Endometrium (tissue), 2 donors: Measurements from ENCODE around the gene LRTM1.

ENCODE experiments used
- FAIRE-seq: peaks from 2 replicates; lab custom pipeline; 2012; peaks lifted over from hg19 to GRCh38; lab: Jason Lieb, UNC
- donor health status: control.
- donor health status: control.

The LRTM1 gene

DNA sequence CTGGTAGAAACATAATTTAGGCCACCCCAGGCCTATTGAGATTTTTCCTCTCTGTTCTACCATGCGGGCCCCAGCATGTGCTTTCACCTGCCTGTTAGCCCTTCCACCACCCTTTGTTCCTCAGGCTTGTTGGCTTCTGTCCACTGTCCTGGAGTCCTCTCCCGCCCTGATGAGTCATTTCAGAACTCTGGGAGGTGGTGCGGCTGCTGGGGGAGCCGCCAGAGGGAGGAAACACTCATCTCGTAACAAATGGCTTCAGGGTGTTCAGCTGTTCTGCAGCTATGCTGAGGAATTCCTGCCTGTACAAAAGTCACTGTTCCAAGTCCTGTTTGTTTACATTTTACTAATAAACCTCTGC is 36.3 kb downstream of the LRTM1 start:
- peak; percentile 96 for FAIRE-seq

GRCh38 chr3:54889731-54890130 is 38.1 kb downstream of the LRTM1 start:
- FAIRE-seq = no peak

DNA sequence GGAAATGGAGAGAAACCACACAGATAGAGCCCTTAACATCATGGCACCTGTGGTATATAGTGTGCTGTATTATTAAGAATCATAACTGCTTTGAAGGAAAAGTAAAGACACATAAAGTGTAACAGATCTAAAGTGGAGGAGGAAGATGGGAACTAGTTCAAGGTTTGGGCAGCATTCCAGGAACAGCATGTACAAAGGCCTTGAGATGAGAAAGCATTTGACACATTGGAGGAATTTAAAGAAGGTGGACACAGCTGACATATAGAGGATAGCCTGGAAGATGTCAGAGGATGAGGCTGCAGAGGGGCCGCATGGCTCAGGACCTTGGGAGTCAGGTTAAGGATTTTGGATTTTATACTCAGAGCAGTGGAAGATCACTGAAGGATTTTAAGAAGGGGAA is 39.0 kb downstream of the LRTM1 start:
- no peak for FAIRE-seq

GRCh38 chr3:54888162-54888561 is 39.7 kb downstream of the LRTM1 start:
- FAIRE-seq = no peak

- no peak for FAIRE-seq
Measured at GRCh38 chr3:54882129-54882833, 45.6 kb downstream of the LRTM1 start.

- FAIRE-seq = no peak
Measured at GRCh38 chr3:54878145-54878544, 49.7 kb downstream of the LRTM1 start.

GRCh38 chr3:54877730-54878129 is 50.1 kb downstream of the LRTM1 start:
- peak; percentile 29 for FAIRE-seq

DNA sequence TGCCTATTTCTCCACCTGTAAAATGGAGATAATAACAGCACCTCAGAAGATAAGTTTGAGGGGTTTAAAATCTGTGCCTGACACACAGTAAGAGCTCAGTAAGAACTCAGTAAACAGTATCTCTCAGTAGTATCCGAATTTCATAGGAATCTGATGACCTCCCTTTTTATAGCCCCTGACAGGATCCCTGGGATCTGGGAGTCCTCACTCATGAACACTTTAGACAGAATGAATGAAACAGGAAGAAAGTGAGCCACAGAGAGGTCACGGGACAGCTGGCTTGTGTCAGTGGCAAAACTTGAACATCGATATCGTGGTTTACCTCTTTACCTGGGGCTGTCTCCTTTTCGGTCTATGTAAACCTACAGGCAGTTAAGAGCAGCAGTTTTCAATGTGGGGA is 51.2 kb downstream of the LRTM1 start:
- no peak for FAIRE-seq

DNA sequence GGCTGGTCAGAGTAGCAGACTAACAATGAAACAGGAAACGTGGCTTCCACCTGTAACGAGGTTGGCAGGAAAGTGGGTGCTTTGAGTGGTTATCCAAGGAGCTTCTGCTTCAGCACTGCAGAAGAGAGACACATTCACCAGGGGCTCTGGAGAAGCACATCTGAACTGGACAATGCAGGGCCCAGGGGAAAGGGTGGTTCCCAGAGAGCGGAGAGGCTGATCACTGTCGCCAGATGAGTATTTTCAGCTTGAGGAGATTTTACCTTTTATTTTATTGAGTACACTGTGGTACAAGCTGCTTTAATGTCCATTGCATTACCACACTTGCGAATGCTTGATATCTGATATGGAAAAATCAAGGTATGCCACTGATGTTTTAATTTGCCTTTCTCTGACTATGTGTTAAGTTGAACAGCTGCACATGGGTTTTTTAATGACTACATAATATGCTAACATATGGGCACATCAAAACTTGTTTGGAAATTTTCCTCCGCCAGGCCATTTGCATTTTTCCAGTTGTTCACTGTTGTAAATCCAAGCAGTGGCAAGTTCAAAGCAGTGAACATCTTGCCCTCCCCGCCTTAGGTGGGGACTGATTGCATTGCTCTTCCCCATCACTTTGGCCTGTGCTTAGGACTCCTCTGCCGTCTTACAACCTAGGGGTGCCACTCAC is 52.1 kb downstream of the LRTM1 start:
- no peak for FAIRE-seq

GRCh38 chr3:54874816-54875556 is 52.9 kb downstream of the LRTM1 start:
- no peak for FAIRE-seq

DNA sequence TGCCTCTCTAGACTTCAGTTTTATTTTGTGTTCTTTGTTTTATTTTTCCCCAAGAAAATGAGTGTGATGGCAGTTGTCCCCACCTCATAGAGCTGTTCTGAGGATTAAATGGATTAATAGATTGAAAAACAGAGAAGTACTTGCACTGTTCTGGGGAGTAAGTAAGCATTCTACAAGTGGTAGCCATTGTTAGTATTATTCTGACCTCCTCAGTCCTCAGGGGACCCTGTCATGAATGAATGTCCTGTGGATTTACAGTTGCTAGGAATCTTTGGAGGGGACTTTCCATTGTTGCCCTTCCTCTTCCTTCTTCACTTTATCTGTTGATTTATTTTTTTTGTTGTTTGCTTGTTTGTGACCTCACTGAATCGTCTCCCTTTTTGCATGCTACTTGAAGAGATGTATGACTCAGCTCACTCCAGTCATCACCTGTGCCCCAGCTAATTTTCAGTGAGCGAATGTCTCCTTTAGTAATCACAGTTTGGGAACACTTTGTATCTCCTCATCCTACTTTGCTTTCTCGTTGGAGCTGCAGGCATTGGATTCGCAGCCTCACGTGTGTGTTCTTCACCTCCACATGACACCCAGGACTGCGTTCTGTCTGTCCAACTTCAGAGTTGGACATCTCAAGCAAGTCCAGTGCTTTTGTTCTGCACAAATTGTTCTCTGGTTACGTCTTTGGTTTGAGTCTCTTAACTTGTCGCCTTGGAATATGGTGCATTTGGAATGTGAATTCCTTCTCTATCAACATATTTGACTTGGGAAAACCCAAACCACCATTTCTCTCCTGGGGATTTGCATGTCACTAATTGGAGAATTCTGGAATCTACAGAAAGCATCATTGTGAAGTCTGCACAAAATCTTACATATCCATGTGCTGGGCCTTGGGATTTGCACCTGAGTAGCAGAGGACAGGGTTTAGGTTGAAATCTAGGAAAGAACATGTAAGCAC is 54.5 kb downstream of the LRTM1 start:
- no peak for FAIRE-seq

DNA sequence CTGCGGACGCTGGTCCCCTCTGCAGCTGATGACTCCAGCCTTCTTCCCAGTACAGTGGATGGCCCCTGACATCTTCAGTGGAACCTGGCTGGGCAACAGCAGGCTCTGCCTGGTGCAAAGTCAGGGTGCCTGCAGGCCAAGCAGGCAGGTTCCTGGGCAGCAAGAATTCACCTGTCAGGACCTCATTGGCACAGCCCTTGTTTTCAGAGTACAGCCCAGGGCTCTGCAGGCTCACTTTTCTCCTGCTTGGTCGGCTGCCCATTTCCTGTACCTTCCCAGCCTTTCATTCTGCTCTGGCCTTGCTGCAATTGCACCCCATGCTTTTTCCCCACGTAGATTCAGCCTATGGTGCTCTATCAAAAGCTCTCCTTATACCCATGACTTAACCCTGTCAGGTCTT is 56.0 kb downstream of the LRTM1 start:
- FAIRE-seq = no peak

DNA sequence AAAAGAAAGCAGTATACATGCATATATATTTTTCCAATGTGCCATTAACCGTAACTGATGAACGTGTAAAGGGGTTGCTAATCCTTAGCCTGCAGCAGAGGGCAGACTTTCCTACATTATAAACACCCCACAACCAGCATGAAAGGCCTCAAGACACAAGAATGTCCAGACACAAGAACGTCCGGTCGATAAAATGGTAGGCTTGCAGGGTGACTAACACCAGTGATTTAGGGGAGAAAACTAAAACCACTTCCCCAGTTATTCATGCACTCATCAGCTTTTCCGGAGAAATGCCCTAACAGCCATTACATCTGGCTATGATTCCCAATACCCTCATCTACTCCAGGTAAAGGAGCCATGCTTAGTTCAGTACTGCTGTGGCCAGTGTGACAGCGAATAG is 57.4 kb downstream of the LRTM1 start:
- FAIRE-seq = peak; percentile 60
